Skin of body (tissue), 2 donors: ENCODE data around the gene FAH. TPM values are rescaled to one million over a fixed set of nuclear protein-coding genes. Genes with fewer than 3 reads are reported as not detected.

ENCODE experiments used
- DNase-seq: peaks from one replicate; lab custom pipeline; 2025; lab: John Stamatoyannopoulos, UW
- total RNA-seq: library from RNA; depleted of rRNA; stranded (reverse); fragments of >200 nt; gene quantifications from one replicate; pipeline ENCODE4 v1.2.3, GENCODE V29; 2014

The FAH gene
- total RNA-seq, 1 donor from 2014 or later = 17.9 TPM

DNA sequence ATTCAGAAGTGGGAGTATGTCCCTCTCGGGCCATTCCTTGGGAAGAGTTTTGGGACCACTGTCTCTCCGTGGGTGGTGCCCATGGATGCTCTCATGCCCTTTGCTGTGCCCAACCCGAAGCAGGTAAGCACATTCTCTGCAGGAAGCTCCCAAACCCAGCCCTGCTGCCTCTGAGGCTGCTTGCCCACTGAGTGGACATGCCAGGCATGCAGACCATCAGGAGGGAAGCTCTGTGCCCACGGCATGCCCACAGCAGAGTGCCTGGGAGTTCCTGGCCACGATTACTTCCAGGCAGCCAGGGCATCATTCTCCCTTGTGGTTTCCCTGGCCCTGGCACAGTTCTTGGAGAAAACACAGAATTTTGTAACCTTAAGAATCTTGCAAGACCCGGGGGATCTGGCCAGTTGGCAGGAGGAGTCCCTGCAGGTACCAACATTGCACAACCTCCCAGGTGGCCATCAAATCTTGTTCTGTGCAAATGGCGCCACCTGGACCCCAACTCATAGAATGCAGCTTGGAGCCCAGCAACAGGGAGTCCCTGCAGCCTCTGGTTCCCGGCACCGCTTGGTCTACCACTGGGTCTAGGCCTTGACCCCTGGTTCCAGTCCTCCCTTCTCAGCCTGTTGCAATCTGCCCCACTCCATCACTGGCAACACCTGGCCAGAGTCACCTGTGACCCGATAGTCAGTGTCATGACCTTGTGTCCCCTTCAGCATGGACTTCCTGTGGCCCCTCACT, 20.4 kb downstream of the FAH start:
- DNase-seq = no peak

DNA sequence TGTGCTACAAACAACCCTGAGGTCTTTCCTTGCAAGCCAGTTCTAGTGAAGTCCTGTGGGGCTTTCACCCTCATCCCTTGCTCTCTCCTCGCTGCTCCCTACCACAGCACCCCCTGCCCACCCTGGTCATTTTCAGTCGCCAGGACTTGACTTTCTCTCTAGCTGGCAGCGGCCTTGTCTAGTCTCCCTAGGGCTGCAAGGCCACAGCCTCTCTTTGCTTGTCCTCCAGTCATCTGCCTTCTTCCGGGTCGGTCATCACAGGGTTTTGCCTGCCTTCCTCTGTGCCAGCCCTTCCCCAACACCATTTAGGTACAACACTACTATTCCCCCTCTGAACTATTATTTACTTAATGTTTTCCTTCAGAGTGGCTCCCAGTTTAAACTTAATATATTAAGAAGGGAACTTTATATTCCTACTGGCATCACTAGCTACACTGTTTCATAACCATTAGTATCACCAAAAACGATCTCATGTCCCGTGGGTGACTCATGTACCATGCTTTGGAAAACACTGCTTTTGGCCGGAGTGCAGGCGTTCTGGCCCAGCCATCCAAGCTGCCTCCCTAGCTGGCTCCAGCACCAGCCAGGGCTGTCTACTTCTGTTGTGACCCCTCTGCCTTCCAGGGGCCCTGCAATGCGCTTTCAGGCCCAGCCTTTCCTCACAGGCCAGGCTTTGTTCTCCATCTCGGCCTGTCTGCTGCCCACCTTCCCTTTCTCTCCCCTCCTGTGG, 21.4 kb downstream of the FAH start:
- DNase-seq = no peak

GRCh38 chr15:80175436-80175835, 22.6 kb downstream of the FAH start:
- DNase-seq = no peak

DNA sequence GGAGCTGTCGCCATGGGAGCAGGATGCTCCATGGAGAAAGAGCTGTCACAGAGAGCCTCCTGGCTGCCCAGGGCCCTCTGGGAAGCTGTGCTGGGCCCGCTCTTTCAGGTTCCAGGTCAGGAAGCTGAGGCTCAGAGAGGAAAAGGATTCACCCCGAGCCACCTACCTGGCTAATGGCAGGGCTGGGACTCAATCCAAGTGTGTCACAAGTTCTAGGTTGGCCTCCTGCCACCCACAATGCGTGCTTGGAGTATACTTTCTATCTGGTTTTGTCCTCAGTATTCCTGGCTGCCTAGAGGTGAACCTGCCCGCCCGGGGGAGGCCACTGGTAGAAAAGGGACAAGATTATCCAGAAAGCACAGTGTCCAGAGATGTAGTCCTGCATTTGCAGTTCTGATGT, 23.6 kb downstream of the FAH start:
- no peak for DNase-seq

- DNase-seq = no peak
Measured at GRCh38 chr15:80177156-80177555, 24.4 kb downstream of the FAH start.

DNA sequence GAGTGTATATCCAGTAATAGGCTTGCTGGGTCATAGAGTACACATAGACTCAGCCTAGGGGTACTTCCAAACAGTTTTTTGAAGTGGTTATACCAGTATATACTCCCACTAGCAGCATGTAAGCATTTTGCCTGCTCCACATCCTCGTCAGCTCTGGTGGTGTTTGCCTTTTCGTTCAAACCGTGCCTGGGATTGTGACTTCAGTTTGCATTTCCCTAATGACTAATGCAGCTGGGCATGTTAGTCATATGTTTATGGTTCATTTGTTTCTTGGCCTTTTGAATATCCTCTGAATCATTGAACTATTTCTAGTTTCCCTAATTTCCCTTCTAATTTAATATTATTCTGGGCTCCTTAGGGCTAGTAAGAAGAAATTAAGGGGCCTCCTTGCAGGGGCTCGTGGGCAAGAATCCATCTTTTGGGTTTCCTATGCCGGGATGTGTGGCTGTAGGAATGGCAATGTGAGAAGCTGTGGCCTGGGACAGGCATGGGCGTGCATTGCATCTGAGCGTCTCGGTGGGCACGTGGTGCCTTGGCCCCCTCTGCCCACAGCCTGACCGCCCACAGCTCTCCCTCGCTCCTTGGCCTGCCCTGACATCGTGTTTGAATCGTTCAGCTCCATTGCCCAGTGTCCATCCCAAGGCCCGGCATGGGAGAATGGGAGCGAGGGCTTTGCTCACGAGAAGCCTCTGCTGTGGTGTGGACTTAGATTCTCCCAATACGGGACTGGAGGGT, 26.4 kb downstream of the FAH start:
- DNase-seq = no peak

GRCh38 chr15:80179935-80180334, 27.1 kb downstream of the FAH start:
- DNase-seq = no peak

DNA sequence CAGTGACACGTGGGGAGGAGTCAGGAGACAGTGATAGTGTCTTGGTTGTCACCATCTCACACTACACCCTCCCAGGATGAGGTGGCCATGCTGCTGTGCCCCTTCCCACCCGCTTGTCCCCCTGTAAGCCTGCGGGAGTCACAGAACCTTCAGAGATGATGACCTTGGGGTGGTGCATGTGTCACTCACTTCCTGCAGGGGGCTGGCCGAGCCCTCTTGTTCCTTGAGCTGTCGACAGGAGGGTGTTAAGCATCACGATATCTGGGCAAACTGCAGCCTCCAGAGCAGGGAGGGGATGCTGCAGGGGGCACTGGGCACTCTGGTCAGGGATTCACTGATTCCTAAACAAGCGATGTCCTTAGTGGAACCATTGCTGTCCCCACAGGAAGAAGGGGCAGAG, 27.7 kb downstream of the FAH start:
- no peak for DNase-seq

DNA sequence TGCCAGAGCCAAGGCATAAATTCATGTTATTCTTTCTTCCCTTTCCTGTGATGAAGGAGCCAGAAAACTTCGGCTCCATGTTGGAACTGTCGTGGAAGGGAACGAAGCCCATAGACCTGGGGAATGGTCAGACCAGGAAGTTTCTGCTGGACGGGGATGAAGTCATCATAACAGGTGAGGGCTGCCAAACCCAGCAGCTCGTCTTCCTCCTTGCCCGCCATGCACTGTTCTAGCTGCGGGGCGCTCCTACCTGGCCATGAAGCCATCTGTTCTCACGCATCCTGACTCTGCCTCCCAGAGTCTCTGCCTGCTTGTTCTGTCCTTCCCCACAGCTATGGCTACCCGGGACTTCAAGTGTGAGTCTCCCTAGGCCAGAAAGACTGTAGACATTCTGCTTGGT, 28.2 kb downstream of the FAH start:
- no peak for DNase-seq

GRCh38 chr15:80182611-80183261, 29.9 kb downstream of the FAH start:
- peak; percentile 71 for DNase-seq

DNA sequence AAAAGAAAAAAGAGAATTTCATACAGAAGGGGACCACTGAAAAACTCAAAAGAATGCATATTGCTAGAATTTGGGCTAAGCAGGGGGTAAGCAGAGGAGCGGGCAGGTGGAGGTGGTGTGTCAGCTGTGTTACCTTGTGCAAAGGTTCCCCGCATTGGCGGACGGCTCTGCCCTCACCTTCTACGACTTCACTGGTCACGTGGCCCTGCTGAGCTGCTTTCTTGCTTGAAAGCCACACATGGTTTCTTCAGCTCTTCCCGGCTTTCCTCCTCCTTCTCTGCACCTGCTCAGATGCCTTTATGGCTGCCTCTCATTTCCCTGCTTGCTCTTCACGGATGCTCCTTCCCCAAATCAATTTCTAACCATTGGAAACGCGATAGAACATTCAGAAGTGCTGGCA, 30.5 kb downstream of the FAH start:
- no peak for DNase-seq

DNA sequence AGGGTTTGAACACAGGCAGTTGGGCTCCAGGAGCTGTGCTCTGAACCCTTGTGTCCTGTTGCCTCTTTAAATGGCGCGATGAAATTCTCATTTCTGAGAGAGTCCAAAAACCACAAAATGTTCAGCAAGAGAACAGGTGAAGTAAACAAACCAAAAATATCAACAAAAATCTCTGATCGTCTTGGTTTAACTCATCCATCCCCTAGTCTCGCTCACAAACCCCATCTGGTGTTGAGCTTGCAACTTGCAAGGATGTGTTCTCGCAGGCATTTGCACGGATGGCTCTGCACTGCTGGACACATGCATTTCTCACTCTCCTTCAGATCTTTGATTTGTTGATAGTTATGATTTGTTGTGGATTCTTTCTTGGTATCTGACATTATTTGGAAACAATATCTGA, 31.1 kb downstream of the FAH start:
- DNase-seq = no peak

- DNase-seq = no peak
Measured at GRCh38 chr15:80184554-80184953, 31.8 kb downstream of the FAH start.

- no peak for DNase-seq
Measured at GRCh38 chr15:80185152-80185551, 32.4 kb downstream of the FAH start.

- DNase-seq = no peak
Measured at GRCh38 chr15:80186066-80186465, 33.3 kb downstream of the FAH start.

DNA sequence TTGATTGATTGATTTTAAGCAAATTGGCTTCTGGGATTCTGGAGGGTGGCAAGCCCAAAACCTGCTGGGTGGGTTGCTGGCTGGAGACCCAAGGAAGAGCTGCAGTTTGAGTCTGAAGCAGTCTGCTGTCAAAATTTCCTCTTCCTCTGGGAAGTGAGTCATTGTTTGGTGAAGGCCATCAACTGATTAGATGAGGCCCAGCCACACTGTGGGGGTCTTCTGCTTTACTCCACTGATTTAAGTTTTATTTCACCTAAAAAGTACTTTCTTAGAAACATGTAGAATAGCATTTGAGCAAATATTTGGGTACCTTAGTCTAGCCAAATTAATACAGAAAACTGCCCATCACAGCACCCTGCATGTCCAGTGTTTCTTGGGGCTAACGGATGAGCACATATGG, 33.8 kb downstream of the FAH start:
- no peak for DNase-seq

DNA sequence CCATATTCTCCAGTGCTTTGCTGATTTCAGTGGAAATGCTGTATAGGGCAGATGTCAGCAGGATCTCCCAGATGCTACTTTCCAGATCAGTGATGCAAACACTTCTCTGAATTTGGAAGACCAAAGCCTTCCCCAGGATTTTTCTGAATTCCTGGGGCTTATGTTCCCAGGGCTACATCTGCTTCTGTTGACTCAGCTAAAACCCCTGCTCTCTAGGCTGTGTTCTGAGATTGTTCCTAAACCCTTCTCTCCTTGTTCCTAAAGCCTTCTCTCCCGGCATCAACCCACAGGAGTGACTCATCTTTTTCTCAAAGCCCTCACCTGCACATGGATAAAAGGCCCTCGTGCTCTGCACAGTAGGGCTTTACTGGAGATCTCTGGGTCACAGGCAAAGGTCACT, 35.5 kb downstream of the FAH start:
- DNase-seq = no peak

GRCh38 chr15:80191198-80191597, 38.4 kb downstream of the FAH start:
- DNase-seq = no peak

- DNase-seq = no peak
Measured at GRCh38 chr15:80191897-80192595, 39.2 kb downstream of the FAH start.

GRCh38 chr15:80194186-80194585, 41.4 kb downstream of the FAH start:
- no peak for DNase-seq

- DNase-seq = no peak
Measured at GRCh38 chr15:80194914-80195313, 42.1 kb downstream of the FAH start.
